Measurements from ENCODE around the gene RAI14. TPM values are rescaled to one million over a fixed set of nuclear protein-coding genes. Genes with fewer than 3 reads are reported as not detected.

Gene RAI14
- total RNA-seq, 2 experiments from 2014 or later, result 0.92 to 12.3 TPM

DNA sequence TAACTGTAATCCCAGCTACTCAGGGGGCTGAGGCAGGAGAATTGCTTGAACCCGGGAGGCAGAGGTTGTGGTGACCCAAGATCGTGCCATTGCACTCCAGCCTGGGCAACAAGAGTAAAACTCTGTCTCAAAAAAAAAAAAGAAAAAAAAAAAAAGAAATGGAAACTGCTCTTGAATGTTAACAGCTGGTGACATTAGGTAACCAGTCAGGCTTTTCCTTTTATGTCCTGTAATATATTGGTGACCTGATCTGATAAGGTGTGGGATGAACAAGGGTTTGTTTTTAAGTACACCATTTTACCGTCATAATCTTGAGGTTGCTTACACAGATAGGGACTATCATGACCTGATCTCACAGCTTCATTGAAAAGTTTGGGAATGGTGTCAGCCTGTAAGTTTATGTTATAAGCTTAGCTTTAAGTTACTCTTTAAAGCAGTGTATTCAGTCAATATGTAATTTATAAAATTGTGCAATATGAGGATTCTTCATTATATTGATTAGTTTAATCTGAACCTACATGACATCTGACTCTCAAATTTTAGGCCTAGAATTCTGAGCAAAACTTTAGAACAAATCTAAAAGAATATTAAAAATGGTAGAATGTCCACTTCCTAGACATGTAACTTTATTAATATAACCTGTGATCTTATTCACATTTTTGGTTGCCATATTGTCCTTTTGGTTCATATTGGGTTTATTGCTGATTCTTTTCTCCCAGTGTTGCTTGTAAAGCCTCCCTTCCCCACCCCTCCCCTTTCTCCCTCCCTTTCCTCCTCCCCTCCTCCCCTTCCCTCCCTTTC, 41.4 kb downstream of the RAI14 start:
- intact Hi-C loops (cut with micrococcal nuclease; ENCODE audit: unreplicated experiment), result no loop called here
- DNase-seq (ENCODE audit: low spot score), result no peak
- ChIA-PET POLR2A (interaction anchor here (0.6 kb wide), 1 partner anchor 609 kb away, joined by 5 read pairs; no protein-coding TSS in a partner anchor), CTCF (ENCODE audit: unreplicated experiment) (no interaction called here)
- H3K4me2 ChIP-seq (ENCODE audit: low read length), result no peak overlapping the region
- BruUV-seq (replicated peaks), result no TSS peak
- no peak overlapping the region for H2AFZ ChIP-seq (ENCODE audit: low read length)
- no peaks in the 10 kb centered on the region for H3K9me3 ChIP-seq (ENCODE audit: low read length)
- no peak overlapping the region for H3K27ac ChIP-seq (ENCODE audit: low read depth, low read length, poor library complexity, severe bottlenecking)
- H3K4me1 ChIP-seq (ENCODE audit: insufficient read depth, low read length, poor library complexity, severe bottlenecking), result no peaks in the 10 kb centered on the region
- no peaks in the 10 kb centered on the region for H4K20me1 ChIP-seq (ENCODE audit: insufficient read depth, low read length)
- no peaks in the 10 kb centered on the region for H3K79me2 ChIP-seq (ENCODE audit: insufficient read depth, low read depth, low read length)
- no peaks in the 10 kb centered on the region for H3K36me3 ChIP-seq (ENCODE audit: insufficient read depth, low read length)
- H3K4me3 ChIP-seq (ENCODE audit: low read depth, low read length, poor library complexity, severe bottlenecking), result no peak overlapping the region
- H3K9me2 ChIP-seq (ENCODE audit: insufficient read depth, low read length), result no peaks in the 10 kb centered on the region
- TF ChIP-seq EZH2phosphoT487 (IDR thresholded peaks at IDR 0.05; ENCODE audit: borderline replicate concordance, low read depth, low read length), result no peak
- TF ChIP-seq, protein P1, sequence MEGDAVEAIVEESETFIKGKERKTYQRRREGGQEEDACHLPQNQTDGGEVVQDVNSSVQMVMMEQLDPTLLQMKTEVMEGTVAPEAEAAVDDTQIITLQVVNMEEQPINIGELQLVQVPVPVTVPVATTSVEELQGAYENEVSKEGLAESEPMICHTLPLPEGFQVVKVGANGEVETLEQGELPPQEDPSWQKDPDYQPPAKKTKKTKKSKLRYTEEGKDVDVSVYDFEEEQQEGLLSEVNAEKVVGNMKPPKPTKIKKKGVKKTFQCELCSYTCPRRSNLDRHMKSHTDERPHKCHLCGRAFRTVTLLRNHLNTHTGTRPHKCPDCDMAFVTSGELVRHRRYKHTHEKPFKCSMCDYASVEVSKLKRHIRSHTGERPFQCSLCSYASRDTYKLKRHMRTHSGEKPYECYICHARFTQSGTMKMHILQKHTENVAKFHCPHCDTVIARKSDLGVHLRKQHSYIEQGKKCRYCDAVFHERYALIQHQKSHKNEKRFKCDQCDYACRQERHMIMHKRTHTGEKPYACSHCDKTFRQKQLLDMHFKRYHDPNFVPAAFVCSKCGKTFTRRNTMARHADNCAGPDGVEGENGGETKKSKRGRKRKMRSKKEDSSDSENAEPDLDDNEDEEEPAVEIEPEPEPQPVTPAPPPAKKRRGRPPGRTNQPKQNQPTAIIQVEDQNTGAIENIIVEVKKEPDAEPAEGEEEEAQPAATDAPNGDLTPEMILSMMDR (conservative IDR thresholded peaks at IDR 0.05; ENCODE audit: low read length), result no peak

DNA sequence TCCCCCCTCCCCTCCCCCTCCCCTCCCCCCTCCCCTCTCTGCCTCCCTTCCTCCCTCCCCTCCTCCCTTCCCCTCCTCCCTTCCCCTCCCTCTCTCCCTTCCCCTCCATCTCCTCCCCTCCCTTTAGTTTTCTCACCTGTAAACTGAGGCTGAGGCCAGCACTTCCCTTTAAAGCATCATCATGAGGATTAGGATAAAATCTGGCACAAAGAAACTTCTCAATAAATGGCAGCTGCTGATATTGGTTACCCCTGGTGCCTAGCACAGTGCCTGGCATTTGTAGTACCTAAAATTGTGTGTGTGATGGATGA, 41.9 kb downstream of the RAI14 start:
- Histone ChIP-seq H3K36me3 (ENCODE audit: insufficient read depth, low read length) (no peaks in the 10 kb centered on the region), H3K79me2 (ENCODE audit: insufficient read depth, low read depth, low read length) (no peaks in the 10 kb centered on the region), H3K9me2 (ENCODE audit: insufficient read depth, low read length) (no peaks in the 10 kb centered on the region), H4K20me1 (ENCODE audit: insufficient read depth, low read length) (no peaks in the 10 kb centered on the region), H3K9me3 (ENCODE audit: low read length) (no peaks in the 10 kb centered on the region), H3K4me1 (ENCODE audit: insufficient read depth, low read length, poor library complexity, severe bottlenecking) (no peaks in the 10 kb centered on the region), H2AFZ (ENCODE audit: low read length) (no peak overlapping the region), H3K27ac (ENCODE audit: low read depth, low read length, poor library complexity, severe bottlenecking) (no peak overlapping the region), H3K4me2 (ENCODE audit: low read length) (no peak overlapping the region), H3K4me3 (ENCODE audit: low read depth, low read length, poor library complexity, severe bottlenecking) (no peak overlapping the region)
- intact Hi-C loops (cut with micrococcal nuclease; ENCODE audit: unreplicated experiment), result no loop called here
- ChIA-PET CTCF (ENCODE audit: unreplicated experiment) (interaction anchor here (0.7 kb wide), 1 partner anchor 1232 kb away, joined by 6 read pairs; no protein-coding TSS in a partner anchor), POLR2A (no interaction called here)
- no peak for DNase-seq (ENCODE audit: low spot score)
- BruUV-seq (replicated peaks), result no TSS peak
- no peak for TF ChIP-seq EZH2phosphoT487 (IDR thresholded peaks at IDR 0.05; ENCODE audit: borderline replicate concordance, low read depth, low read length)
- TF ChIP-seq, protein P1 (conservative IDR thresholded peaks at IDR 0.05; ENCODE audit: low read length), result no peak

DNA sequence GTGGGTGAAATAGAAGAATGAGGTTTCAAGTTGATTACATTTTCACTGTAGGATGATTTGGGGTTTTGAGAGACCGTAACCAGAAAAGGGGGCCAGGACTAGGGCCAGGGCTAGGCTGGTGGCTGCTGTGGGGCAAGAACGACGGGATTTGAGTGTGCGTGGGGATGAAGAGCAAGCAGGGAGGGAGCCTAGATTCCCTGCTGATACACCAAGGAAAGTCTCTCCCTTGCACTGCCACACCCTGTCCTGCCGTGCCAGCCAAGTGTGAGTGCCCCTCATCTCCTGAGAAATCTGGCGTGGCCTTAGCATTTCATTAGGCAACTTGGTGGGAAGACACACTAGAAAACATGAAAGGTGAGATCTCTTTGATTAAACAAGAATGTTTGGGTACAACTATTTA, 42.6 kb downstream of the RAI14 start:
- ChIA-PET POLR2A (no interaction called here), CTCF (ENCODE audit: unreplicated experiment) (interaction anchor here (0.7 kb wide), 1 partner anchor 1233 kb away, joined by 6 read pairs; no protein-coding TSS in a partner anchor)
- TF ChIP-seq, protein P1 (conservative IDR thresholded peaks at IDR 0.05; ENCODE audit: low read length), result no peak
- TF ChIP-seq EZH2phosphoT487 (IDR thresholded peaks at IDR 0.05; ENCODE audit: borderline replicate concordance, low read depth, low read length), result no peak
- Histone ChIP-seq H3K79me2 (ENCODE audit: insufficient read depth, low read depth, low read length) (no peaks in the 10 kb centered on the region), H3K27ac (ENCODE audit: low read depth, low read length, poor library complexity, severe bottlenecking) (no peak overlapping the region), H3K4me1 (ENCODE audit: insufficient read depth, low read length, poor library complexity, severe bottlenecking) (no peaks in the 10 kb centered on the region), H3K4me3 (ENCODE audit: low read depth, low read length, poor library complexity, severe bottlenecking) (no peak overlapping the region), H3K9me3 (ENCODE audit: low read length) (no peaks in the 10 kb centered on the region), H3K36me3 (ENCODE audit: insufficient read depth, low read length) (no peaks in the 10 kb centered on the region), H2AFZ (ENCODE audit: low read length) (no peak overlapping the region), H3K9me2 (ENCODE audit: insufficient read depth, low read length) (no peaks in the 10 kb centered on the region), H3K4me2 (ENCODE audit: low read length) (no peak overlapping the region), H4K20me1 (ENCODE audit: insufficient read depth, low read length) (no peaks in the 10 kb centered on the region)
- no TSS peak for BruUV-seq (replicated peaks)
- intact Hi-C loops (cut with micrococcal nuclease; ENCODE audit: unreplicated experiment), result no loop called here
- DNase-seq (ENCODE audit: low spot score), result no peak
